DMS 273 treated with DMSO at 0.1 percent for 48 hours (cell line): ENCODE measurements around the gene ZSCAN23.
A peak's percentile ranks its signal among the peaks of the same experiment; 100 is the strongest.
"Not testable (repeated sequence)": the region's sequence is repeated elsewhere in the genome, so short reads cannot be mapped to it uniquely, and the experiment has no call there.

Experiments
- DNase-seq: peaks from one replicate; lab custom pipeline; 2025; lab: John Stamatoyannopoulos, UW

ZSCAN23 gene

DNA sequence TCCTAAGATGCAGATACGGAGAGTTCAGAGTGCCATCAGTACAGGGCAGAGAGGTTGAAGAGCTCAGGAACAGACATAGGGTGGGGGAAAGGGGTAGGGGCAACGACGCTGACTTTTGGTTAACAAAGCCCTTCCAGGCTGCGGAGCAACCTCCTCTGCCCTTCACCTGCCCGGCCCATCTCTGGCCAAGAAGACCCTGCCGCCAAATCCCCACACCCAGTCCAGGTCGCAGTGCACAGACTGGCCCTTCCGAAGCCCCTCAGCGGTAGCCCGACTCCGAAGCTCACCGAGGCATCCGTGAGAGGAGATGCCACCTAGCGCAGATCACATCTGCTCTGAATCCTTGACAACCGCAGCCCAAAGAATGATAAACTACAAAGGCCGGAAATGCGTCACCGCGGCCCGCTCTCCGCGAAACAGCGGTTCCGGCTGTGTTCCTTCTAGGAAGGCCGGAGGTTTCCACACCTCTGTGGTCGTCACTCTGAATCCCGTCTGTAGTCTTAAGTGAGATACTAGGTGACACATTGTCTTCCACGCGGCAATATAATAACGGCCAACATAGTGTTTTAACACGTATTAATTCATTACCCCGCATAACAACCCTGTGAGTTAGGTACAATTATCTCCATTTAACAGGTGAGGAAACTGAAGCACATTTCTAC is at the start of gene ZSCAN23:
Gene ZSCAN23, minus strand, starts transcription at position 380 of the 662 bp plus-strand sequence. CDS start 7,225 bp downstream, outside the sequence.
- DNase-seq: peak; percentile 52

DNA sequence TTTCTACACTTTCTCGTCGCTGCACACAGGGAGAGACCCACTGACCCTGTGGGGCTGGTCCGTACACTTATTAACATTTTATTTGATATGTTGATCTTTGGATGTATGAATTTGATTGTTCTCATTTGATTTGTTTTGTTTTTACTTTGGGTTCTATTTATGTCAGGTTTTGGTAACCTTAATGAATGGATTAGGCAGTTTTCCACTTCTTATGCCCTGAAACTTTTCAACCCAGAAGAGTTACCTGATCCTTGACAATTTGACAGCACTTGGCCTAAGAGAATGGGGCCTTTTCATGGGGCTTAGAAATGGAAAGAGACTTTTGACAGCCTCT is 48.7 kb upstream of the ZSCAN23 start:
- no peak for DNase-seq

DNA sequence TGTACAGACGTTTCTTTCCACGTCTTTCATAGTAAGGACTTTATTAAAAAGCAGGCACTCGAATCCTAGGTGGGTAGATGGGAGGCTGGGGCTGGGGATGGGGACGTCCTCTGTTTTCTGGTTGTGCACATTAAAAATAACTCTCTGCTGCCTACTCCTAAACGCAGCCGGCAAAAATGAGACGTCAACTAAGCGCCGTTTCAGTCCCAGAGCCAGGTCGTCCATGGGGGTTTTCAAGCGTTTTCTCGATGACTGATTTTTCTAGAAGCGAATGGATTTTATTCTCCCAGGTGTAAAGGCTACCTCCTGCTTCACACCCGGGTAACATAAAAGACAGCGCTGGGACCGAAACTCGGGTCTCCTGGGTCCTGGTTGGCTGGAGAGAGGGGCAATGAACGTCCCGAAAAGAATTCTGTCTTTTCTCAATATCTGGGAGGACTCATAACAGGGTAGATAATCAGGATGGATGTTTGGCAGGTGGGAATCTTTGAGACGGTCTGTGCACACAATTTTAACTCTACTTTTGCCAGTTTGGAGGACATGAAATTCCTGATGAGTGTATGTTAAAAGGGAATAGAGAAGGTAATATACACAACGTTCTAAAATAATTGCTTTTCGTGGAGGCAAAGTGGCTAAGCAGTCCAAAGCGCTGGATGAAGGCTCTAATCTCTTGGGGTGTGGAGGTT is 47.1 kb upstream of the ZSCAN23 start:
- no peak for DNase-seq

DNA sequence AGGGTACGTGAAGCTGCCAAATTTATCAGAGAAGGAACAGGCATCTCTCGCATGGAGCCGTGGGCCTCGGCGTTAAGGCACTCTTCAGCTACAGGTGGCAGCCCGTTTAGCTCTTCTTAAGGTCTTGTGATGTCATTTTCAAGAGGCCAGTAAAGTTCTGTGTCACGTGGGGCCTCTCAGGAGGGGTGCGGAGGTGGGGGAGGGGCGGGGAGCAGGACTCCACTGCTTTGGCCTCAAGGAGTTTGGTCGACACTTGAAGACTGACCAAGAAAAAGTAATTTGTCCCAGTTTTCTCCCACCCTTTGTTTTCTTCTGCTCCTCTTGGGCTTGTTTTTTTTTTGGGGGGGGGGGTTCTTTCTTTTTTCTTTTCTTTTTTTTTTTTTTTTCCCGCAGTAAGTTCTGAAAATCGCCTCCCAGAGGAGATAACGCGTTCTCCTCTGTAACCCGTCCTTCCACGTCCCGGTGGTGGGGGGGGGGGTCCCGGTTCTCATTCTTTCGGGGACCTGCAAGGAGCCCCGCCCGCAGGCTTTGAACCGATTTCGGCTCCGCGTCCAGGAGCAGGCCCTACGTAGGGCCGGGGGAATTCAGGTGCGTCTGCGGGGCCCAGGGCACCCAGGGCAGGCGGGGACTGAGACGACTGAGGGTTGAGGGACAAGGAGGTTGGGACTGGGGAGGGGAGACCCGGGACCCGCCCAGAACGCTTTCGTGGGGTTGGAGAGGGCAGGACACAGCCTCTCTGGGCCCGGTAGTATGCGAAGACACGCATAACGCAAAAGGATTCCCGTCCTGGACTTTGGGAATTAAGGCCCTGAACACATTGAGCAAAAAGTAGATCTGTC is 46.3 kb upstream of the ZSCAN23 start:
- peak; percentile 69 for DNase-seq

DNA sequence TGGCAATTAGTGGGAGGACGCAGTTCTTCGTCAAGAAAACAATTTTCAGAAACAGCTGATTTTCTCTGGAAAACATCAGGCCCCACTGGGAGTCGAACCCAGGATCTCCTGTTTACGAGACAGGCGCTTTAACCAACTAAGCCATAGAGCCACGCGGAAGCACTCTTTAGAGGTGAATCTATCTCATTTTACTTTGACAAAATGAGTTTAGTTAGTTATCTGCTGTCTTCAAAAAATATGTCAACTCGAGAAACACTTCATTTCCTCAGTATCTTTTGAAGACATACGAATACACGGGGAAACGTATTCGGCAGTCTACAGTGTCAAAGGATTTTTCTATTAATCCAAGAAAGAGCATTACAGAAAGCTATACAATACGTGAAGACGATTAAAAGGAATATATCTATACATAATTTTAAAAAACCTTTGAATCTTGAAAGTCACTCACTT is 45.6 kb upstream of the ZSCAN23 start:
- DNase-seq: peak; percentile 60

DNA sequence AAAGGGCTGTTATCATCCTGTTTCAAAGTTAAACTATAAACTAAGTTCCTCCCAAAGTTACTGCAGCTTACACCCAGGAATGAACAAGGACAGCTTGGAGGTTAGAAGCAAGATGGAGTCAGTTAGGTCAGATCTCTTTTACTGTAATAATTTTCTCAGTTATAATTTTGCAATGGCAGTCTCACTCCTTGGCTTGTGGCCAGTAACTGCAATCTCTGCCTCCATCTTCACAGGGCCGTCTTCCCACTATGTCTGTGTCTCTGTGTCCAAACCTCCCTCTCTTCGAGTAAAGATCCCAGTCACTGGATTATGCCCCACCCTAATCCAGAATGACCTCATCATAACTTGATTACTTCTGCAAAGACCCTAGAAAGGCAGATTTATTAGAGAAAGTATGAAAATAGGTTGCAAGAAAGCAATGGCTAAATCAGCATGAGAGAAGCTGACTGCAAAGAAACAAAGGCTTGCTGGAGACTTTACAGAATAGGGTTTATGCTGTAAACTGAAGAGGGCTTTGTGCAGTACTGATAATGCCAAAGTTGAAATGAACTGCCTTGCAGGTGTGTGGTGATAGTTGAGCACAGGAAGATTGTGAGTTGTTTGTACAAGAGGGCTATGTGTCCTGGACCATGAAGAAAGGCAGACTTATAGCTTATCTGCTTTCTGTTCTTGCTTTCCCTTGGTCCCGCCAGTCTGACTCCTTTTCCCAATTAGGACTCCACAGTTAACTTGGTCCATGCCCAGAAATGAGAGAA is 43.9 kb upstream of the ZSCAN23 start:
- DNase-seq: no peak

DNA sequence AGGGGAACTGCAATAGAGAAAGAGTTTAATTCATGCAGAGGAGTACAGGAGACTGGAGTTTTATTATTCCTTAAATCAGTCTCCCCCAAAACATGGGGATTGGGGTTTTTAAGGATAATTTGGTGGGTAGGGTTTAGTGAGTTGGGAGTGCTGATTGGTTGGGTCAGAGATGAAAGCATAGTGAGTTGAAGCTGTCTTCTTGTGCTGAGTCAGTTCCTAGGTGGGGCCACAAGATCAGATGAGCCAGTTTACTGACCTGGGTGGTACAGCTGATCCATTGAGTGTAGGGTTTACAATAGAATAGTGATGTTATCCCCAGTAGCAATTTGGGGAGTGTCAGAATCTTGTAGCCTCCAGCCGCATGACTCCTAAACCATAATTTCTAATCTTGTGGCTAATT is 43.2 kb upstream of the ZSCAN23 start:
- DNase-seq: no peak

GRCh38 chr6:28485482-28485881 is 42.2 kb upstream of the ZSCAN23 start:
- DNase-seq: no peak

DNA sequence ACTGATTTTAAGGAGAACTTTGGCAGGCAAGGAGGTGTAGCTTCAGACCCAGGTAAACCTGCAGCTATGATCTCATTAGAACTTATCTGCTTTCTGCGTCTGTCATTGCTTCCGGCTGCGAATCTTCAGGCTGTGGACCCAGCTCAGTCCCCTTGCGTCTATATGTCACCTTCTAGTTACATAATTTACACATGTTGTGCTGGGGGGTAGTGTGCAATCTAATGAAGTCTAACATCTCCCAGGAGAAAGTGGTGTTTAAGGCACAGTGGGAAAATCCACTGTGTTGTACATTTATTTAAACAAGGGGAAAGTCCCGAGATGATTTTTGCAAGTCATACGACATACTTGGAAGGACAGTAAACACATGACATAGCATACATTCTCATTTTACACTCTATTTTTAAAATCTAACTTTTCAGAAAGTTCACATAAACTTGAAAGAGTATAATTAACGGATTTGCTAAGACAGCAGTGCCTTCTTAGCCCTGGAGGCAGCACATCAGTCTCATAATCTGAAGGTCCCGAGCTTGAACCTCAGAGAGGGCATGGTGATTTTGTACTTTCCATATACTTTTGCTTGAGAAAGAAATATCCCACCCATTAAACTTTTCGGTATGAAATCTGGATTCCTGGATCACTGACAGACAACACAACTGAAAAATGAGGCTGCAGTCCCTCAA is 37.1 kb upstream of the ZSCAN23 start:
- DNase-seq: no peak

- no peak for DNase-seq
Measured at GRCh38 chr6:28478518-28478917, 35.2 kb upstream of the ZSCAN23 start.

- DNase-seq: peak; percentile 84
Measured at GRCh38 chr6:28474441-28475219, 31.3 kb upstream of the ZSCAN23 start.

GRCh38 chr6:28469153-28469745 is 26.0 kb upstream of the ZSCAN23 start:
- DNase-seq: not testable (repeated sequence)

DNA sequence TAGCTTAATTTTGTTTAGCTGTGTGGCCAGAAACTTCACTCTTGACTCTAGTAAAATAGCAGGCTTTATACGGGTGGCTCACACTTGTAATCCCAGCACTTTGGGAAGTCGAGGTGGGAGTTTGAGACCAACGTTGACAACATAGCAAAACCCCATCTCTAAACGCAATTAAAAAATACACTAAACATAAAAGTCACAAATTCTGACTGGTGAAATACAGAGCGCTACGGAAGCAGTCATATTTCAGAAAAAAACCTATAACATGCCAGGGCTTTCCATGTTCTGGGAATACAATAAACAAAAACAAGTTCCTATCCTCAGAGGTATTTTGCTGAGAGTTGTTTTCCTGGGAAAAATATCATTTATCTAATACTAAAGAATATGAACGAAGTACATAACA is 24.8 kb upstream of the ZSCAN23 start:
- DNase-seq: no peak

DNA sequence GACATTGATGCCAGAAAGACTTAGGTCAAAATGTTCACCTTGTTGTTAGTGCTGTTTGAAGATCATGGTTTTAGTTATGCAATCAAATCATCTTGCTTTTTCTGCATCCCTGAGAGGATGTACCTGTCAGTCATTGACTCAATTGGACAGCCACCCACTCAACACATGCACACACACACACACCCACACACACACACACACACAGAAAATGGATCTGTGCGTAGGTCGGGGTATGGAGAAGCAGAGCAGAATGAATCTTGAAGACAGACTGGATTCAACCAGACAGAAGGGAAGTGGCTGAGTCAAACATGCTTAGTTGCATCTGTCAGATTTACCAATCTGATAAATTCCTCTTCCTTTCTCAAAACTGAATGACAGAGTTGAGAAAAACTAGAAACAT is 19.1 kb upstream of the ZSCAN23 start:
- DNase-seq: no peak

- DNase-seq: no peak
Measured at GRCh38 chr6:28458568-28458967, 15.3 kb upstream of the ZSCAN23 start.

DNA sequence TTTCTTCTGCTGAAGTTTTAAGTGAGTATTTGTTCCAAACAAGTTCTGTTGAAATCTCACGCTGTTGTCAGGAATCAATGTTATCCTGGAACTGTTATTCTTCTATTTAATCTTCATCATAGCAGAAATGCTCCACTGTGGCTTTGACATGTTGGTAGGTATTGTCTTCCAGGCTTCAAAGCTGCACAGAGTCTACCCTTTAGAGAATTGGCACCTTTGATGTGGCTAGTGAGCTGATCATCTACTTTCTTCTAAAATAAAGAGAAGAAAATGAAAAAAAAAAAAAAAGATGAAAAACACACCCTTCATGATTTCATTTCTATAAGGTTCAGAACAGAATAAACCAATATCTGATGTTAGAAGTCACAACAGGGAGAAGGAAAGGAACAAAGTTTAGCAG is 5.8 kb upstream of the ZSCAN23 start:
- DNase-seq: no peak

DNA sequence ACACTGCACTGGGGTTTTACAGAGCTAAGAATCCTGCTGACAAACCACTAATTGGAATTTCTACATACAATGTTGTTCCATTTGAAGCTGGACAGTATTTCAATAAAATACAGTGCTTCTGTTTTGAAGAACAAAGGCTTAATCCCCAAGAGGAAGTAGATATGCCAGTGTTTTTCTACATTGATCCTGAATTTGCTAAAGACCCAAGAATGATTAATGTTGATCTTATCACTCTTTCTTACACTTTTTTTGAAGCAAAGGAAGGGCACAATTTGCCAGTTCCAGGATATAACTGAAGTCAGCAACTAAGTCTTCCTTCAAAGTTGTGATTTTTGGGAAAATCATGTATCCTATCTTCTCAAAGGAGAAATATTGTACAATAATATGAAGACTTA is 4.2 kb upstream of the ZSCAN23 start:
- not testable (repeated sequence) for DNase-seq

DNA sequence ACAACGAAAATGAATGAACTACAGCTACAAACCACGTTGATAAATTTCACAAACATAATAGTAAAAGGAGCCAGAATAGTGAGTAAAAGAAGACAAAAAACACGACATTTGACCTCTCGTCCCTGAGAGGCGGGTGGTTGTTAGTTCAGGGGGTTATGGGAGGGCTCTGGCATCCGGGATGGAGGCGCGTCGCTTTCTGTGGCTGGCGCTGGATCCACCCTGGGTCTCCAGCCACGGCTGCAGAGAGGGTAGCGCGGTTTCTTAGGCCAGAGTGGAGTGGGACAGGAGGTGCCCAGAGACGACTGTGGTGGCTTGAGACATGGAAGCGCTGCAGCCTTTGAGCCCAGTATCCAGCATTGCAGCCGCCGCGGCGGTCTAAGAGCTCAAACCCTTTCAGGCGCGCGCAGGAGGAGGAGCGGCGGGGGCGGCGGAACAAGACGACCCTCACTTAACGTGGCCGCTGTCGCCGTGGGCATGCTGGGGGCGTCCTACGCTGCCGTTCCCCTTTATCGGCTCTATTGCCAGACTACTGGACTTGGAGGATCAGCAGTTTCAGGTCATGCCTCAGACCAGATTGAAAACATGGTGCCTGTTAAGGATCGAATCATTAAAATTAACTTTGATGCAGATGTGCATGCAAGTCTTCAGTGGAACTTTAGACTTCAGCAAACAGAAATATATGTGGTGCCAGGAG is 3.7 kb upstream of the ZSCAN23 start:
- no peak for DNase-seq

GRCh38 chr6:28444759-28445158 is 1.5 kb upstream of the ZSCAN23 start:
- not testable (repeated sequence) for DNase-seq

DNA sequence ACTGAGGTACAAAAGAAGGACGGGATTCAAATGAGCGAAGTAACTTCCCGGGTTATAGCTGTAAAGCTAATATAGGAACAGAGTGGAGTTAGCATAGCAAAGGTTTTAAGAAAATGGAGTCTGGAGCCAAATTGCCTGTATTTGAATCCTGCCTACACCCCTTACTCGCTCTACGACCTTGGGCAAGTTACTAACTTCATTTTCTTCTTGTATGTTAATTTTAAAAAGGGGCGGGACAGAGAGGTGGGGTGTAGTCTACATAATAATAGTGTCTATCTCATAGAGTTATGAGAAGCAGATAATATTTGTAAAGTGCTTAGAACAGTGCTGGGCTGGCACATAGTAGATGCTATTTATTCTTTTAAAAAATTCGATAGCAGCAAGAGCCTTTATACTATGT is 705 bp downstream of the ZSCAN23 start:
- DNase-seq: no peak
